Smooth muscle cell (in vitro differentiated cells): ENCODE results near the gene CYB5R2. TPM values are rescaled to one million over a fixed set of nuclear protein-coding genes. Genes with fewer than 3 reads are reported as not detected.

Experiments
- DNase-seq: peaks from one replicate; lab custom pipeline; 2025; ENCODE audit not compliant: unreplicated experiment; lab: John Stamatoyannopoulos, UW
- H2AFZ ChIP-seq: fragments of 200-600 bp; sonication (generic); 2 replicates; pipeline ENCODE4 v1.6.0; 2016; ENCODE audit warnings: antibody characterized with exemption, low read depth, mild to moderate bottlenecking
- H3F3A ChIP-seq: fragments of 200-600 bp; sonication (generic); 2 replicates; pipeline ENCODE4 v1.6.0; 2017; ENCODE audit warnings: antibody characterized with exemption, low read depth
- H3K27ac ChIP-seq: fragments of 200-600 bp; sonication (generic); 2 replicates; pipeline ENCODE4 v1.5.1; 2016; ENCODE audit warnings: low read depth, mild to moderate bottlenecking
- H3K27me3 ChIP-seq: fragments of 200-600 bp; sonication (generic); 2 replicates; pipeline ENCODE4 v1.6.1; 2016; ENCODE audit warnings: low read depth, mild to moderate bottlenecking
- H3K36me3 ChIP-seq: fragments of 200-600 bp; sonication (generic); 2 replicates; pipeline ENCODE4 v1.5.1; 2016; ENCODE audit warnings: low read depth
- H3K4me1 ChIP-seq: fragments of 200-600 bp; sonication (generic); 2 replicates; pipeline ENCODE4 v1.5.1; 2016; ENCODE audit warnings: low read depth
- H3K4me2 ChIP-seq: fragments of 200-600 bp; sonication (generic); 2 replicates; pipeline ENCODE4 v1.6.0; 2016; ENCODE audit warnings: mild to moderate bottlenecking
- H3K4me3 ChIP-seq: fragments of 200-600 bp; sonication (generic); 2 replicates; pipeline ENCODE4 v1.5.1; 2016; ENCODE audit warnings: mild to moderate bottlenecking
- H3K79me2 ChIP-seq: fragments of 200-600 bp; sonication (generic); 2 replicates; pipeline ENCODE4 v1.6.0; 2016; ENCODE audit warnings: low read depth, mild to moderate bottlenecking
- H3K9ac ChIP-seq: fragments of 200-600 bp; sonication (generic); 2 replicates; pipeline ENCODE4 v1.6.0; 2016; ENCODE audit warnings: low read depth
- H3K9me3 ChIP-seq: fragments of 200-600 bp; sonication (generic); replicated peaks from 2 replicates; pipeline ENCODE4 v1.5.1; 2016; ENCODE audit warnings: low read depth
- H4K20me1 ChIP-seq: fragments of 200-600 bp; sonication (generic); 2 replicates; pipeline ENCODE4 v1.6.0; 2016; ENCODE audit warnings: low read depth
- WGBS: methylation state at CpG from one replicate; pipeline ENCODE4 v1.1.7; 2016; ENCODE audit warnings: low lambda C conversion rate; 5-methylcytosine and 5-hydroxymethylcytosine counted together
- polyA plus RNA-seq: library from polyadenylated mRNA; unstranded; fragments of >200 nt; fragmentation: Nextera tagmentation; extraction: Ambion mirVana; gene quantifications from 2 replicates; pipeline ENCODE4 v1.2.1, GENCODE V29; 2016
- total RNA-seq: library from RNA; depleted of rRNA; stranded (reverse); fragments of >200 nt; gene quantifications from 2 replicates; pipeline ENCODE4 v1.2.3, GENCODE V29; 2014
- TF ChIP-seq, protein P1 (sequence below): fragments of 200-600 bp; sonication (generic); IDR thresholded peaks from 2 replicates; pipeline ENCODE4 v1.5.1; 2017; ENCODE audit warnings: borderline replicate concordance, mild to moderate bottlenecking, antibody characterized with exemption; ENCODE audit not compliant: insufficient read depth, poor library complexity, severe bottlenecking

Gene CYB5R2
- total and polyA plus RNA-seq, 2 experiments from 2014 or later = 32.4 to 45.1 TPM

DNA sequence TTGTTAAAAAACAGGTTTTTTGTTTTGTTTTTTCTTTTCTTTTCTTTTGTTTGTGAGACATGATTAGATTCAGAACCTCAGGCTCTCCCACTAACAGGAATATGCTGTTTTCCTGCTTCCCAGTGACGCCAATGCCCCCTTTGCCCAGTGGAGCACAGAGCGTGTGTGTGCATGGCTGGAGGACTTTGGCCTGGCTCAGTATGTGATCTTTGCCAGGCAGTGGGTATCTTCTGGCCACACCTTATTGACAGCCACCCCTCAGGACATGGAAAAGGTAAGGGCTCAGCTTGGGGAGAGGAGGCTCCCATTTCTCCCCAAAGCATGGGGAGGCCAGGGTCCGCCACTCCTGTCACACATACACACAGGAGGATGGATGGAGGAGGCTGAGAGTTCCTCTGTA lies 25.0 kb downstream of the CYB5R2 start:
- Histone ChIP-seq H3K9me3 (no peaks in the 10 kb centered on the region), H2AFZ (no peak overlapping the region), H4K20me1 (no peaks in the 10 kb centered on the region), H3K9ac (no peak overlapping the region), H3K27ac (no peak overlapping the region), H3K36me3 (no peaks in the 10 kb centered on the region), H3K4me2 (no peak overlapping the region), H3F3A (no peaks in the 10 kb centered on the region), H3K79me2 (no peaks in the 10 kb centered on the region), H3K4me3 (no peak overlapping the region), H3K4me1 (no peaks in the 10 kb centered on the region), H3K27me3 (no peaks in the 10 kb centered on the region)
- no peak for DNase-seq
- TF ChIP-seq, protein P1, sequence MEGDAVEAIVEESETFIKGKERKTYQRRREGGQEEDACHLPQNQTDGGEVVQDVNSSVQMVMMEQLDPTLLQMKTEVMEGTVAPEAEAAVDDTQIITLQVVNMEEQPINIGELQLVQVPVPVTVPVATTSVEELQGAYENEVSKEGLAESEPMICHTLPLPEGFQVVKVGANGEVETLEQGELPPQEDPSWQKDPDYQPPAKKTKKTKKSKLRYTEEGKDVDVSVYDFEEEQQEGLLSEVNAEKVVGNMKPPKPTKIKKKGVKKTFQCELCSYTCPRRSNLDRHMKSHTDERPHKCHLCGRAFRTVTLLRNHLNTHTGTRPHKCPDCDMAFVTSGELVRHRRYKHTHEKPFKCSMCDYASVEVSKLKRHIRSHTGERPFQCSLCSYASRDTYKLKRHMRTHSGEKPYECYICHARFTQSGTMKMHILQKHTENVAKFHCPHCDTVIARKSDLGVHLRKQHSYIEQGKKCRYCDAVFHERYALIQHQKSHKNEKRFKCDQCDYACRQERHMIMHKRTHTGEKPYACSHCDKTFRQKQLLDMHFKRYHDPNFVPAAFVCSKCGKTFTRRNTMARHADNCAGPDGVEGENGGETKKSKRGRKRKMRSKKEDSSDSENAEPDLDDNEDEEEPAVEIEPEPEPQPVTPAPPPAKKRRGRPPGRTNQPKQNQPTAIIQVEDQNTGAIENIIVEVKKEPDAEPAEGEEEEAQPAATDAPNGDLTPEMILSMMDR = no peak
- WGBS = 95% methylated on average over 3 of the region's 3 CpGs

DNA sequence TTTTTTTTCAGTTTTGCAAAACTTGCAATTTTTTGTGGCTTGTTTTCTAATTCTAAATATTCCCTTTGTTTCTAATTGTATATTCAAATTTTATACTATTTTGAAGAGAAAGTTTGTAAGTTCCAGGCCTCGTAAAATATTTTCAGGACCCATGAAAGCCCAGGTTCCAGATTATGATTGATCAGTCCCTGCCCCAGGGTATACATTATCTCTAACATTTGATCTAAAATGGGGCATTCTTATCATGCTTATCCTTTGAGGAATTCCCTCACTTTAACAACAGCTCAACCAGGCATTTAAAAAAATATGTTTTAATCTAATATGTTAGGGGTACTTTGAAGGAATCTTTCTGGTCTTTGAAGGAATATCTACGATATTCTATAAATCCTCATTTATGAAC lies 26.4 kb downstream of the CYB5R2 start:
- Histone ChIP-seq H3K36me3 (no peaks in the 10 kb centered on the region), H3K79me2 (no peaks in the 10 kb centered on the region), H3K27me3 (no peaks in the 10 kb centered on the region), H3K9me3 (no peaks in the 10 kb centered on the region), H3K4me3 (no peak overlapping the region), H3K27ac (no peak overlapping the region), H3F3A (no peaks in the 10 kb centered on the region), H2AFZ (no peak overlapping the region), H4K20me1 (no peaks in the 10 kb centered on the region), H3K4me2 (no peak overlapping the region), H3K9ac (no peak overlapping the region), H3K4me1 (no peaks in the 10 kb centered on the region)
- DNase-seq = no peak
- TF ChIP-seq, protein P1 = no peak
- 80% methylated on average over 2 of the region's 2 CpGs for WGBS

DNA sequence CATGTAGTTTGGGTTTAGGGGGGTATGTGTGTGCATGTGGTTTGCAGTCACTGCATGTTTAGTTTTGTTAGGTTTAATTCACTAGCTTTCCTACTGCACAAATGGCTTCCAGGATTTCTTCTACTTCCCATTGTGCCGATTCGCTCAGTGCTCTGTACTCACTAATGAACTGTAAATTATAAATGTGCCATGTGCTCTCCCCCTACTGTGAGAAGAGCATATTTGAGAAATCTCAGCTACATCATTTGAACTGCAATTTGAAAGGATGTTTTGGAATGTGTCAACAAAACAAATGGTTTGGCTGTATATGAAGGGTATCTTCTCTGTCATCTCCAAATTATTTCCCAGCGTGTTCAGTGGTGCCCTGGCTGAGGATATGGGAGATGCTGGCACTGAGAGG lies 28.1 kb downstream of the CYB5R2 start:
- Histone ChIP-seq H3K9me3 (no peaks in the 10 kb centered on the region), H3K27ac (no peak overlapping the region)
- 100% methylated on average over 3 of the region's 3 CpGs for WGBS

DNA sequence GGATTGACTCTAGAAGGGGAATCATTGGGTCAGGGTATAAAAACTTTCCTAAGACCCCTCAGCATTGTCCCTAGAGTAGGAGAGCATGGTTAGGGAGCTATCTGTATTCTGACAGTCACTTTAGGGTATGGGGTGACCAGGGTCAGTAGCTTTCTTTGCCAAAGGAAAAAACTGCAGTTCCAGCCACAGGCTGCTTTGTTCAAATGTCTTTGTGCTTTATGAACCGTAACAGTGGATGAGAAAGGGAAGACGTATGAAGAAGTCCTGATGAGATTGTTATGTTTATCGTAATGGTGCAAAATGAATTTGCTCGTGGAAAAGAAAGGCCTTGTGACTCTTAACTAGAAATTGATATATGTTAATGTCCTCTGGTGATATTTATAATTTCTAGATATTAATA lies 30.0 kb downstream of the CYB5R2 start:
- TF ChIP-seq, protein P1 = no peak
- Histone ChIP-seq H3K4me2 (no peak overlapping the region), H3K4me3 (no peak overlapping the region), H4K20me1 (no peaks in the 10 kb centered on the region), H3K27ac (no peak overlapping the region), H3K4me1 (no peaks in the 10 kb centered on the region), H3K9ac (no peak overlapping the region), H3K36me3 (no peaks in the 10 kb centered on the region), H3K79me2 (no peaks in the 10 kb centered on the region), H3K9me3 (no peaks in the 10 kb centered on the region), H3F3A (no peaks in the 10 kb centered on the region), H3K27me3 (no peaks in the 10 kb centered on the region), H2AFZ (no peak overlapping the region)
- DNase-seq = no peak
- WGBS = 93% methylated on average over 4 of the region's 4 CpGs

More for the DNA sequence above, 28.1 kb downstream of the CYB5R2 start:
- Histone ChIP-seq H3K79me2 (no peaks in the 10 kb centered on the region), H3K4me1 (no peaks in the 10 kb centered on the region), H4K20me1 (no peaks in the 10 kb centered on the region), H3K9ac (no peak overlapping the region), H2AFZ (no peak overlapping the region), H3K27me3 (no peaks in the 10 kb centered on the region), H3K4me3 (no peak overlapping the region), H3F3A (no peaks in the 10 kb centered on the region), H3K4me2 (no peak overlapping the region), H3K36me3 (no peaks in the 10 kb centered on the region)
- DNase-seq = no peak
- TF ChIP-seq, protein P1 = no peak
